ENCODE results near the gene TECTA.

Gene TECTA

GRCh38 chr11:121100943-121101342 is at the start of gene TECTA:
TSS of gene TECTA (plus strand) at chr11:121101243. CDS start at chr11:121102666, 1,423 bp downstream.
- DNase-seq = no peak

- DNase-seq = no peak
These were observed 47.8 kb upstream of the TECTA start for GRCh38 chr11:121053244-121053643.

GRCh38 chr11:121054266-121054665 is 46.8 kb upstream of the TECTA start:
- DNase-seq = no peak

- DNase-seq = no peak
These were observed 46.0 kb upstream of the TECTA start for GRCh38 chr11:121055076-121055475.

- no peak for DNase-seq
These were observed 43.1 kb upstream of the TECTA start for GRCh38 chr11:121057922-121058321.

GRCh38 chr11:121058941-121059340 is 42.1 kb upstream of the TECTA start:
- no peak for DNase-seq

- no peak for DNase-seq
These were observed 41.4 kb upstream of the TECTA start for GRCh38 chr11:121059605-121060004.

GRCh38 chr11:121063728-121064127 is 37.3 kb upstream of the TECTA start:
- DNase-seq = peak; percentile 34

GRCh38 chr11:121066623-121067022 is 34.4 kb upstream of the TECTA start:
- no peak for DNase-seq

GRCh38 chr11:121067026-121067425 is 34.0 kb upstream of the TECTA start:
- peak; percentile 74 for DNase-seq

GRCh38 chr11:121067453-121067852 is 33.6 kb upstream of the TECTA start:
- peak; percentile 93 for DNase-seq

- DNase-seq = peak; percentile 27
These were observed 32.9 kb upstream of the TECTA start for GRCh38 chr11:121067962-121068647.

GRCh38 chr11:121068787-121069186 is 32.3 kb upstream of the TECTA start:
- no peak for DNase-seq

- DNase-seq = no peak
These were observed 29.8 kb upstream of the TECTA start for GRCh38 chr11:121070951-121071845.

GRCh38 chr11:121071846-121072450 is 29.1 kb upstream of the TECTA start:
- no peak for DNase-seq

- no peak for DNase-seq
These were observed 19.7 kb upstream of the TECTA start for GRCh38 chr11:121081321-121081720.

GRCh38 chr11:121082219-121082618 is 18.8 kb upstream of the TECTA start:
- DNase-seq = no peak

GRCh38 chr11:121082670-121083069 is 18.4 kb upstream of the TECTA start:
- DNase-seq = peak; percentile 9

- no peak for DNase-seq
These were observed 14.2 kb upstream of the TECTA start for GRCh38 chr11:121086866-121087265.

GRCh38 chr11:121089566-121089965 is 11.5 kb upstream of the TECTA start:
- DNase-seq = no peak

GRCh38 chr11:121090145-121090721 is 10.8 kb upstream of the TECTA start:
- DNase-seq = no peak

GRCh38 chr11:121091492-121092152 is 9.4 kb upstream of the TECTA start:
- no peak for DNase-seq

GRCh38 chr11:121095561-121095960 is 5.5 kb upstream of the TECTA start:
- DNase-seq = no peak

Measured in DMS53 (cell line).